Activated B cell treated with CpG ODN at 0.5 μM for 24 hours (primary cell): ENCODE measurements around the gene PER3. TPM values are rescaled to one million over a fixed set of nuclear protein-coding genes. Genes with fewer than 3 reads are reported as not detected.

ENCODE experiments used
- ATAC-seq: fragments of 200-7000 bp; cut with Tn5 transposase; one replicate; pipeline ENCODE4 v1.10.0; 2021; ENCODE audit warnings: low read depth, mild to moderate bottlenecking, moderate library complexity
- CTCF ChIA-PET: fragments of 350-600 bp; sonication (Branson Sonifier 250); formaldehyde crosslinking; loops from one replicate; lab custom pipeline; 2021; ENCODE audit warnings: antibody characterized with exemption; lab: Charles Lee
- POLR2A ChIA-PET: fragments of 350-600 bp; sonication (Branson Sonifier 250); formaldehyde crosslinking; loops from one replicate; lab custom pipeline; 2021; ENCODE audit warnings: antibody characterized with exemption; lab: Charles Lee
- DNase-seq: peaks from one replicate; pipeline ENCODE4 v3.0.0; 2022
- H3K27ac Mint-ChIP-seq: one replicate; pipeline ENCODE4 v1.8.0; 2020; ENCODE audit warnings: mixed read lengths
- H3K27me3 Mint-ChIP-seq: one replicate; pipeline ENCODE4 v1.8.0; 2021; ENCODE audit warnings: mixed read lengths
- H3K36me3 Mint-ChIP-seq: one replicate; pipeline ENCODE4 v1.8.0; 2021; ENCODE audit warnings: low read depth, mixed read lengths
- H3K4me1 Mint-ChIP-seq: one replicate; pipeline ENCODE4 v1.8.0; 2021; ENCODE audit warnings: mixed read lengths
- H3K4me3 Mint-ChIP-seq: one replicate; pipeline ENCODE4 v1.8.0; 2020; ENCODE audit warnings: mild to moderate bottlenecking, mixed read lengths
- H3K9me3 Mint-ChIP-seq: one replicate; pipeline ENCODE4 v1.8.0; 2020; ENCODE audit warnings: mixed read lengths
- intact Hi-C: fragments of 100-400 bp; cut with micrococcal nuclease; formaldehyde crosslinking; loops from one replicate; pipeline ENCODE4 v1.15.1; 2024
- total RNA-seq: library from RNA; stranded (reverse); gene quantifications from 2 replicates; pipeline ENCODE4 v1.2.3, GENCODE V29; 2022
- TF ChIP-seq, protein P1 (sequence below): fragments of 200-600 bp; IDR thresholded peaks from one replicate; pipeline ENCODE4 v1.8.0; 2022; ENCODE audit warnings: antibody characterized with exemption, mild to moderate bottlenecking

PER3 gene
- total RNA-seq, 1 donor from 2014 or later, result 2.7 TPM

DNA sequence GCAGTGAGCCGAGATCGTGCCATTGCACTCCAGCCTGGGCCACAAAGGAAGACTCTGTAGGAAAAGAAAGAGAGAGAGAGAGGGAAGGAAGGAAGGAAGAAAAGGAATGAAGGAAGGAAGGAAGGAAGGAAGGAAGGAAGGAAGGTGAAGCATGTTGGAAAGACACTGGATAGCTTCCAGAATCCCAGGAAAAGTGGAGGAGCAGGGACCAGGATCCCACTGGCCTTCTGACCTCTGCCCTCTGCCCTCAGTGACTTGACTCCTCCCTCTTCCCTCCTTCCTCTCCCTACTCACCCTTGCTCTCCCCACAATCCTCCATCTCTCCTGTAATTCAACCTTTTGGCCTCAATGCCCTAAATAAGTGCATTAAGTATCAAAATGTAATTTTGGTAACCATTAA lies 72.9 kb downstream of the PER3 start:
- CTCF ChIA-PET, result interaction anchor here (0.6 kb wide), 2 partner anchors 26 to 1598 kb away, joined by 3 read pairs; no protein-coding TSS in a partner anchor
- intact Hi-C loops, result no loop called here
- POLR2A ChIA-PET, result no interaction called here
- H3K4me3 Mint-ChIP-seq, result no peak overlapping the region
- ATAC-seq, result no peak
- TF ChIP-seq, protein P1, sequence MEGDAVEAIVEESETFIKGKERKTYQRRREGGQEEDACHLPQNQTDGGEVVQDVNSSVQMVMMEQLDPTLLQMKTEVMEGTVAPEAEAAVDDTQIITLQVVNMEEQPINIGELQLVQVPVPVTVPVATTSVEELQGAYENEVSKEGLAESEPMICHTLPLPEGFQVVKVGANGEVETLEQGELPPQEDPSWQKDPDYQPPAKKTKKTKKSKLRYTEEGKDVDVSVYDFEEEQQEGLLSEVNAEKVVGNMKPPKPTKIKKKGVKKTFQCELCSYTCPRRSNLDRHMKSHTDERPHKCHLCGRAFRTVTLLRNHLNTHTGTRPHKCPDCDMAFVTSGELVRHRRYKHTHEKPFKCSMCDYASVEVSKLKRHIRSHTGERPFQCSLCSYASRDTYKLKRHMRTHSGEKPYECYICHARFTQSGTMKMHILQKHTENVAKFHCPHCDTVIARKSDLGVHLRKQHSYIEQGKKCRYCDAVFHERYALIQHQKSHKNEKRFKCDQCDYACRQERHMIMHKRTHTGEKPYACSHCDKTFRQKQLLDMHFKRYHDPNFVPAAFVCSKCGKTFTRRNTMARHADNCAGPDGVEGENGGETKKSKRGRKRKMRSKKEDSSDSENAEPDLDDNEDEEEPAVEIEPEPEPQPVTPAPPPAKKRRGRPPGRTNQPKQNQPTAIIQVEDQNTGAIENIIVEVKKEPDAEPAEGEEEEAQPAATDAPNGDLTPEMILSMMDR, result no peak
- no peaks in the 10 kb centered on the region for H3K27me3 Mint-ChIP-seq
- H3K9me3 Mint-ChIP-seq, result no peaks in the 10 kb centered on the region
- H3K36me3 Mint-ChIP-seq, result no peaks in the 10 kb centered on the region
- DNase-seq, result no peak
- H3K4me1 Mint-ChIP-seq, result peaks cover 5% of the 10 kb centered on the region
- no peak overlapping the region for H3K27ac Mint-ChIP-seq

- no peaks in the 10 kb centered on the region for H3K36me3 Mint-ChIP-seq
- H3K27me3 Mint-ChIP-seq, result no peaks in the 10 kb centered on the region
- H3K4me3 Mint-ChIP-seq, result no peak overlapping the region
- intact Hi-C loops, result no loop called here
- no peak for DNase-seq
- H3K27ac Mint-ChIP-seq, result no peak overlapping the region
- TF ChIP-seq, protein P1, result no peak
- ChIA-PET POLR2A (no interaction called here), CTCF (no interaction called here)
- no peaks in the 10 kb centered on the region for H3K9me3 Mint-ChIP-seq
- ATAC-seq, result no peak
- H3K4me1 Mint-ChIP-seq, result peaks cover 5% of the 10 kb centered on the region
Observed at GRCh38 chr1:7857985-7858384, 73.9 kb downstream of the PER3 start.

GRCh38 chr1:7859406-7859805 lies 75.3 kb downstream of the PER3 start:
- TF ChIP-seq, protein P1, result no peak
- no peak overlapping the region for H3K4me3 Mint-ChIP-seq
- H3K4me1 Mint-ChIP-seq, result peaks cover 5% of the 10 kb centered on the region
- H3K27me3 Mint-ChIP-seq, result no peaks in the 10 kb centered on the region
- CTCF ChIA-PET, result no interaction called here
- H3K36me3 Mint-ChIP-seq, result no peaks in the 10 kb centered on the region
- POLR2A ChIA-PET, result no interaction called here
- no peak overlapping the region for H3K27ac Mint-ChIP-seq
- no peak for ATAC-seq
- DNase-seq, result no peak
- no peaks in the 10 kb centered on the region for H3K9me3 Mint-ChIP-seq
- intact Hi-C loops, result no loop called here

- no peak for DNase-seq
- H3K36me3 Mint-ChIP-seq, result no peaks in the 10 kb centered on the region
- H3K27me3 Mint-ChIP-seq, result no peaks in the 10 kb centered on the region
- peaks cover 5% of the 10 kb centered on the region for H3K4me1 Mint-ChIP-seq
- intact Hi-C loops, result no loop called here
- TF ChIP-seq, protein P1, result no peak
- H3K27ac Mint-ChIP-seq, result no peak overlapping the region
- no peak overlapping the region for H3K4me3 Mint-ChIP-seq
- no peaks in the 10 kb centered on the region for H3K9me3 Mint-ChIP-seq
- ATAC-seq, result no peak
- POLR2A ChIA-PET, result no interaction called here
- CTCF ChIA-PET, result no interaction called here
Observed at GRCh38 chr1:7860130-7860529, 76.0 kb downstream of the PER3 start.

GRCh38 chr1:7861452-7861851 lies 77.4 kb downstream of the PER3 start:
- ATAC-seq, result no peak
- H3K27me3 Mint-ChIP-seq, result no peaks in the 10 kb centered on the region
- DNase-seq, result no peak
- TF ChIP-seq, protein P1, result no peak
- no peak overlapping the region for H3K4me3 Mint-ChIP-seq
- ChIA-PET CTCF (no interaction called here), POLR2A (no interaction called here)
- H3K4me1 Mint-ChIP-seq, result peaks cover under 1% of the 10 kb centered on the region
- intact Hi-C loops, result no loop called here
- H3K27ac Mint-ChIP-seq, result no peak overlapping the region
- no peaks in the 10 kb centered on the region for H3K9me3 Mint-ChIP-seq
- H3K36me3 Mint-ChIP-seq, result no peaks in the 10 kb centered on the region
